ENCODE data around the gene NUP153. TPM values are rescaled to one million over a fixed set of nuclear protein-coding genes. Genes with fewer than 3 reads are reported as not detected.

NUP153 gene
- total and polyA plus RNA-seq, 7 donors, result 6.6 to 31.4 (median 30.0) TPM

DNA sequence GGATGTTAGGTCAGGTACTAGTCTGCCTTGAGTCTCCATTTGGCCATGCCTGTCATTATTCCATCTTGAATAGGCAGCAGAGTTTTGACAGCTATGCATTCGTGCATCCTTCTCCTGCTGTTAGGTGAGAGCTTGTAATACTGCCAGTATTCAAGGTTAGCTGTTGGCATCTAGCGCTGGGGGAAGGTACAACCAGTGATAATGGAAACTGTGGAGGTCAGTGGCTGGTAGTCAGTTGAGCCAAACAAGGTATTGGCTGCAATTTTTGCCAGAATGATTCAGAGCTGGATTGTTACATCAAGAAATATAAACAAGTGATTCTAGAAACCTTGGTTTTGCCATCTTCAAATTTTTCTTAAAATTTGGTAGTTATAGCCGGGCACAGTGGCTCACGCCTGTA, 100.1 kb downstream of the NUP153 start:
- Histone ChIP-seq H3K27me3 (no peaks in the 10 kb centered on the region), H3K36me3 (peaks cover 3 to 76% (median 9%) of the 10 kb centered on the region in 4 donors), H3K9me3 (no peaks in the 10 kb centered on the region), H3K4me1 (peaks cover 0 to 15% (median 9%) of the 10 kb centered on the region in 4 donors), H3K4me3 (no peak overlapping the region), H3K27ac (no peak overlapping the region)
- TF ChIP-seq POLR2A (IDR thresholded peaks at IDR 0.05), result no peak
- TF ChIP-seq, protein P1, sequence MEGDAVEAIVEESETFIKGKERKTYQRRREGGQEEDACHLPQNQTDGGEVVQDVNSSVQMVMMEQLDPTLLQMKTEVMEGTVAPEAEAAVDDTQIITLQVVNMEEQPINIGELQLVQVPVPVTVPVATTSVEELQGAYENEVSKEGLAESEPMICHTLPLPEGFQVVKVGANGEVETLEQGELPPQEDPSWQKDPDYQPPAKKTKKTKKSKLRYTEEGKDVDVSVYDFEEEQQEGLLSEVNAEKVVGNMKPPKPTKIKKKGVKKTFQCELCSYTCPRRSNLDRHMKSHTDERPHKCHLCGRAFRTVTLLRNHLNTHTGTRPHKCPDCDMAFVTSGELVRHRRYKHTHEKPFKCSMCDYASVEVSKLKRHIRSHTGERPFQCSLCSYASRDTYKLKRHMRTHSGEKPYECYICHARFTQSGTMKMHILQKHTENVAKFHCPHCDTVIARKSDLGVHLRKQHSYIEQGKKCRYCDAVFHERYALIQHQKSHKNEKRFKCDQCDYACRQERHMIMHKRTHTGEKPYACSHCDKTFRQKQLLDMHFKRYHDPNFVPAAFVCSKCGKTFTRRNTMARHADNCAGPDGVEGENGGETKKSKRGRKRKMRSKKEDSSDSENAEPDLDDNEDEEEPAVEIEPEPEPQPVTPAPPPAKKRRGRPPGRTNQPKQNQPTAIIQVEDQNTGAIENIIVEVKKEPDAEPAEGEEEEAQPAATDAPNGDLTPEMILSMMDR (IDR thresholded peaks at IDR 0.05), result no peak
- no peak for TF ChIP-seq EP300 (IDR thresholded peaks at IDR 0.05)
- TF ChIP-seq POLR2AphosphoS5 (IDR thresholded peaks at IDR 0.05), result no peak
- WGBS, 2 donors, result 95 to 96% methylated on average over 4 of the region's 4 CpGs
- intact Hi-C loops (cut with DNase I), result no loop called here
- DNase-seq, result no peak

DNA sequence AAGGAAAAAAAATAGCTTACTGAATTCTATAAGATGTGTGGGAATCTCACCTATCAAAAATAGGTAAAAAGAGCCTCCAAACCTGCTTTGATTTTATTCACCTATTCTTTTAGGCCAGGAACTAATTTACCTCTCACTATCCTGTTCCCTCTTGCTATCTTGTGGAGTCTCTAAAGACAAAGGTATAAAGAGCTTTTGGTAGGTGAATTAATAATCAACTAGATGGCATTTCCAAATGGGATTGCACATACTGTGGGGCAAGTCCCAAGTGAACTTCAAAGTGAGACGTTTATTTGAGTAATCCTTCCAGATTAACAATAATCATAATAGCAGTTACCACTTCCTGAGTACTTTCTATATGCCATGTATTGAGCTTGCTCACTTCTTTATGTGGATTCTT, 103.8 kb downstream of the NUP153 start:
- Histone ChIP-seq H3K27ac (no peak overlapping the region), H3K27me3 (no peaks in the 10 kb centered on the region), H3K36me3 (peaks cover 3 to 53% (median 6%) of the 10 kb centered on the region in 4 donors), H3K9me3 (no peaks in the 10 kb centered on the region), H3K4me1 (peaks cover 0 to 23% (median 17%) of the 10 kb centered on the region in 4 donors), H3K4me3 (no peak overlapping the region)
- no peak for DNase-seq
- intact Hi-C loops (cut with DNase I), result loop anchor here (5.0 kb wide), 2 partner anchors 321 to 446 kb away; partner anchors contain the start of gene RBM24
- no peak for TF ChIP-seq EP300 (IDR thresholded peaks at IDR 0.05)
- TF ChIP-seq, protein P1 (IDR thresholded peaks at IDR 0.05), result no peak
- no peak for TF ChIP-seq POLR2A (IDR thresholded peaks at IDR 0.05)
- TF ChIP-seq POLR2AphosphoS5 (IDR thresholded peaks at IDR 0.05), result no peak
- 0 to 29% methylated on average over 1 of the region's 1 CpG for WGBS, 2 donors

DNA sequence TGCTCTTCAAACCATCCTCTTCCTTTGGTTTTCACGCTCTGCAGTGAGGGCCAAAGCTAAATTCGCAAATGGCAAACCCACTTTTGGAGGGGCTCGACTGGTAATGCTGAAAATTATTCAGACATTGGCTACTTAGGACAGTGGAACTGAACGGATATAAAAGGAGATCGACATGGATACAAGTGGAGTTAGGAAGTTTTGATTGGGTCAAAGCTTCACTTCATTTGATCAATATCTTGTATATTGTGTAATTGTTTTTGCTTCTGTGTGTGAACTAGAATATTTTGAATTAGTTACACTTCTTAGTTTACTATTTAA, 105.4 kb downstream of the NUP153 start:
- DNase-seq, result no peak
- 4 to 18% methylated on average over 5 of the region's 5 CpGs for WGBS, 2 donors
- Histone ChIP-seq H3K4me3 (peak overlapping the region; percentile 82 to 100 (median 92)), H3K27me3 (no peaks in the 10 kb centered on the region), H3K36me3 (peaks cover under 1 to 38% (median 1%) of the 10 kb centered on the region in 4 donors), H3K4me1 (peaks cover 0 to 23% (median 17%) of the 10 kb centered on the region in 4 donors), H3K9me3 (no peaks in the 10 kb centered on the region), H3K27ac (peak overlapping the region; percentile 92 to 99 (median 96))
- TF ChIP-seq POLR2A (IDR thresholded peaks at IDR 0.05), result no peak
- no peak for TF ChIP-seq POLR2AphosphoS5 (IDR thresholded peaks at IDR 0.05)
- TF ChIP-seq, protein P1 (IDR thresholded peaks at IDR 0.05), result no peak
- TF ChIP-seq EP300 (IDR thresholded peaks at IDR 0.05), result no peak
- intact Hi-C loops (cut with DNase I), result loop anchor here (2.0 to 5.0 kb wide), 4 partner anchors 105 to 444 kb away; partner anchors contain the start of genes NUP153 and RBM24

DNA sequence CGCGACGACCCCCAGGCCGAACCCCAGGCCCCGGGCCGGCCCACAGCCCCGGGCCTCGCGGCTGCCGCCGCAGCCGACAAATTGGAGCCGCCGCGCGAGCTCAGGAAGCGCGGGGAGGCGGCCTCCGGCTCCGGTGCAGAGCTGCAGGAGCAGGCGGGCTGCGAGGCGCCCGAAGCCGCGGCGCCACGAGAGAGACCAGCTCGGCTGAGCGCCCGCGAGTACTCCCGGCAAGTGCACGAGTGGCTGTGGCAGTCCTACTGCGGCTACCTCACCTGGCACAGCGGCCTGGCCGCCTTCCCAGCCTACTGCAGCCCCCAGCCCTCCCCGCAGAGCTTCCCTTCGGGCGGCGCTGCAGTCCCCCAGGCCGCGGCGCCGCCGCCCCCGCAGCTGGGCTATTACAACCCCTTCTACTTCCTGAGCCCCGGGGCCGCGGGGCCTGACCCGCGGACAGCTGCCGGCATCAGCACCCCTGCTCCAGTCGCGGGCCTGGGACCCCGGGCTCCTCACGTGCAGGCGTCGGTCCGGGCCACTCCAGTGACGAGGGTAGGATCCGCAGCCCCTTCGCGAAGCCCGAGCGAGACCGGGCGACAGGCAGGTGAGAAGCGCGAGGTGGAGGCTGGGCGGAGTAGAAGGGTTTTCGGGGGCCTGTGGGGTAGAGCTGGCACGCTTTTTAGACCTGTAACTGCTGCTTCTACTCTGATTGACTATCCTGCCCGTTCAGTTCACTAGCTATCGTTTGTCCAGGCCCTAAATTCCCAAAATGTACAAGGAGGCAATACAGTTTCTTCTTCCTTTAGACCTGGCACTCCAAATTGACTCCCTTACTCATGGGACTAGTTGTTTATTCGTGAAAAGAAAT, 106.0 kb downstream of the NUP153 start:
- Histone ChIP-seq H3K4me3 (peak overlapping the region; percentile 82 to 100 (median 92)), H3K27ac (peak overlapping the region; percentile 92 to 99 (median 96)), H3K4me1 (peaks cover 0 to 23% (median 17%) of the 10 kb centered on the region in 4 donors), H3K36me3 (peaks cover 0 to 33% (median 0%) of the 10 kb centered on the region in 4 donors), H3K9me3 (no peaks in the 10 kb centered on the region), H3K27me3 (no peaks in the 10 kb centered on the region)
- TF ChIP-seq, protein P1 (IDR thresholded peaks at IDR 0.05), result no peak
- no peak for TF ChIP-seq POLR2AphosphoS5 (IDR thresholded peaks at IDR 0.05)
- no peak for TF ChIP-seq POLR2A (IDR thresholded peaks at IDR 0.05)
- TF ChIP-seq EP300 (IDR thresholded peaks at IDR 0.05), result no peak
- 1% methylated on average over 77 of the region's 77 CpGs for WGBS, 2 donors
- peak; percentile 79 for DNase-seq
- intact Hi-C loops (cut with DNase I), result loop anchor here (2.0 to 5.0 kb wide), 4 partner anchors 106 to 443 kb away; partner anchors contain the start of genes NUP153 and RBM24

All from sigmoid colon (tissue), 7 donors.